Glomerular visceral epithelial cell (primary cell): Measurements from ENCODE around the gene TMIE.

Source experiments
- DNase-seq: peaks from one replicate; pipeline ENCODE4 v3.0.0-alpha.2; 2016; ENCODE audit errors: extremely low spot score

The TMIE gene

GRCh38 chr3:46669191-46669999, 31.8 kb upstream of the TMIE start:
- DNase-seq = no peak

- no peak for DNase-seq
Measured at GRCh38 chr3:46670000-46670890, 30.9 kb upstream of the TMIE start.

- no peak for DNase-seq
Measured at GRCh38 chr3:46670891-46671427, 30.2 kb upstream of the TMIE start.

- DNase-seq = no peak
Measured at GRCh38 chr3:46671541-46672348, 29.4 kb upstream of the TMIE start.

GRCh38 chr3:46672349-46672695, 28.9 kb upstream of the TMIE start:
- DNase-seq = no peak

- no peak for DNase-seq
Measured at GRCh38 chr3:46673151-46674030, 27.8 kb upstream of the TMIE start.

- DNase-seq = no peak
Measured at GRCh38 chr3:46674031-46674845, 27.0 kb upstream of the TMIE start.

GRCh38 chr3:46675426-46675825, 25.8 kb upstream of the TMIE start:
- no peak for DNase-seq

GRCh38 chr3:46675843-46676567, 25.2 kb upstream of the TMIE start:
- no peak for DNase-seq

- DNase-seq = no peak
Measured at GRCh38 chr3:46676601-46677410, 24.4 kb upstream of the TMIE start.

GRCh38 chr3:46677411-46677726, 23.8 kb upstream of the TMIE start:
- DNase-seq = no peak

- DNase-seq = no peak
Measured at GRCh38 chr3:46678280-46678679, 22.9 kb upstream of the TMIE start.

- no peak for DNase-seq
Measured at GRCh38 chr3:46679681-46680080, 21.5 kb upstream of the TMIE start.

GRCh38 chr3:46680298-46680826, 20.8 kb upstream of the TMIE start:
- no peak for DNase-seq

- DNase-seq = no peak
Measured at GRCh38 chr3:46681387-46681786, 19.8 kb upstream of the TMIE start.

GRCh38 chr3:46681856-46682540, 19.2 kb upstream of the TMIE start:
- no peak for DNase-seq

GRCh38 chr3:46682974-46683373, 18.2 kb upstream of the TMIE start:
- DNase-seq = no peak

- DNase-seq = no peak
Measured at GRCh38 chr3:46684891-46685290, 16.3 kb upstream of the TMIE start.
